ENCODE results near the gene MEI1. TPM values are rescaled to one million over a fixed set of nuclear protein-coding genes. Genes with fewer than 3 reads are reported as not detected.
A peak's percentile ranks its signal among the peaks of the same experiment; 100 is the strongest.

The MEI1 gene
- total RNA-seq, 3 donors from 2014 or later (not counting 1 experiment from before 2014, with no cell fraction given): 44.7 to 75.6 (median 50.3) TPM

GRCh38 chr22:41821471-41822316 lies 122.4 kb downstream of the MEI1 start:
- peaks cover 6% of the 10 kb centered on the region for H3K36me3 ChIP-seq (ENCODE audit: control insufficient read depth, insufficient read depth, low read length)
- Mint-ChIP-seq H3K27me3 (ENCODE audit: low read depth in 2 of 2) (no peaks in the 10 kb centered on the region), H3K9me3 (no peaks in the 10 kb centered on the region), H3K36me3 (no peaks in the 10 kb centered on the region), H3K27ac (peak overlapping the region in 1 of 2 donors; percentile 61), H3K4me1 (peaks cover 9 to 27% of the 10 kb centered on the region in 2 donors), H3K4me3 (no peak overlapping the region)
- no peaks in the 10 kb centered on the region for H3K4me1 ChIP-seq (ENCODE audit: control insufficient read depth, insufficient read depth, low read length)
- DNase-seq (no peak), ATAC-seq (no peak)
- H3K27me3 ChIP-seq (ENCODE audit: control insufficient read depth, insufficient read depth, low read length): no peaks in the 10 kb centered on the region
- no peaks in the 10 kb centered on the region for H3K9me3 ChIP-seq (ENCODE audit: control insufficient read depth, insufficient read depth, low read length)
- TF ChIP-seq CTCF (IDR thresholded peaks at IDR 0.05): no peak
- intact Hi-C loops (cut with micrococcal nuclease): loop anchor here (1.0 kb wide), 2 partner anchors 36 to 120 kb away; no protein-coding TSS in a partner anchor
- no peak overlapping the region for H3K27ac ChIP-seq (ENCODE audit: low read length)
- WGBS (ENCODE audit: insufficient coverage): 88% methylated on average over 12 of the region's 12 CpGs
- no peak overlapping the region for H3K4me3 ChIP-seq (ENCODE audit: low read length)

GRCh38 chr22:41822317-41823057 lies 123.2 kb downstream of the MEI1 start:
- ATAC-seq (peak; percentile 68 to 97 (median 81)), DNase-seq (peak in 1 of 2 donors; percentile 85)
- Histone ChIP-seq H3K4me3 (ENCODE audit: low read length) (no peak overlapping the region), H3K9me3 (ENCODE audit: control insufficient read depth, insufficient read depth, low read length) (no peaks in the 10 kb centered on the region), H3K36me3 (ENCODE audit: control insufficient read depth, insufficient read depth, low read length) (peaks cover 4% of the 10 kb centered on the region), H3K27me3 (ENCODE audit: control insufficient read depth, insufficient read depth, low read length) (no peaks in the 10 kb centered on the region), H3K27ac (ENCODE audit: low read length) (no peak overlapping the region), H3K4me1 (ENCODE audit: control insufficient read depth, insufficient read depth, low read length) (no peaks in the 10 kb centered on the region)
- Mint-ChIP-seq H3K27me3 (ENCODE audit: low read depth in 2 of 2) (no peaks in the 10 kb centered on the region), H3K36me3 (no peaks in the 10 kb centered on the region), H3K4me1 (peaks cover 9 to 27% of the 10 kb centered on the region in 2 donors), H3K27ac (peak overlapping the region in 1 of 2 donors; percentile 61), H3K9me3 (no peaks in the 10 kb centered on the region), H3K4me3 (no peak overlapping the region)
- intact Hi-C loops (cut with micrococcal nuclease): loop anchor here (1.0 kb wide), 2 partner anchors 35 to 119 kb away; no protein-coding TSS in a partner anchor
- 92% methylated on average over 3 of the region's 3 CpGs for WGBS (ENCODE audit: insufficient coverage)
- TF ChIP-seq CTCF (IDR thresholded peaks at IDR 0.05): peak; percentile 61

- ATAC-seq: no peak
Measured at GRCh38 chr22:41823797-41824196, 124.5 kb downstream of the MEI1 start.

More at GRCh38 chr22:41823797-41824196, 124.5 kb downstream of the MEI1 start:
- DNase-seq: no peak
- no peaks in the 10 kb centered on the region for H3K27me3 Mint-ChIP-seq (ENCODE audit: low read depth in 2 of 2)
- Histone ChIP-seq H3K27ac (ENCODE audit: low read length) (no peak overlapping the region), H3K4me3 (ENCODE audit: low read length) (no peak overlapping the region), H3K27me3 (ENCODE audit: control insufficient read depth, insufficient read depth, low read length) (no peaks in the 10 kb centered on the region), H3K36me3 (ENCODE audit: control insufficient read depth, insufficient read depth, low read length) (peaks cover 4% of the 10 kb centered on the region), H3K4me1 (ENCODE audit: control insufficient read depth, insufficient read depth, low read length) (no peaks in the 10 kb centered on the region), H3K9me3 (ENCODE audit: control insufficient read depth, insufficient read depth, low read length) (no peaks in the 10 kb centered on the region)
- H3K4me1 Mint-ChIP-seq: peaks cover 9 to 27% of the 10 kb centered on the region in 2 donors
- TF ChIP-seq CTCF (IDR thresholded peaks at IDR 0.05): no peak
- no peaks in the 10 kb centered on the region for H3K9me3 Mint-ChIP-seq
- no peak overlapping the region for H3K4me3 Mint-ChIP-seq
- no peaks in the 10 kb centered on the region for H3K36me3 Mint-ChIP-seq
- H3K27ac Mint-ChIP-seq: peak overlapping the region in 1 of 2 donors; percentile 44
- WGBS (ENCODE audit: insufficient coverage): 80% methylated on average over 6 of the region's 6 CpGs
- intact Hi-C loops (cut with micrococcal nuclease): no loop called here
